ENCODE data around the gene DTNBP1. TPM values are rescaled to one million over a fixed set of nuclear protein-coding genes. Genes with fewer than 3 reads are reported as not detected.

The DTNBP1 gene
- total RNA-seq, 1 experiment from 2014 or later, result 20.7 TPM

DNA sequence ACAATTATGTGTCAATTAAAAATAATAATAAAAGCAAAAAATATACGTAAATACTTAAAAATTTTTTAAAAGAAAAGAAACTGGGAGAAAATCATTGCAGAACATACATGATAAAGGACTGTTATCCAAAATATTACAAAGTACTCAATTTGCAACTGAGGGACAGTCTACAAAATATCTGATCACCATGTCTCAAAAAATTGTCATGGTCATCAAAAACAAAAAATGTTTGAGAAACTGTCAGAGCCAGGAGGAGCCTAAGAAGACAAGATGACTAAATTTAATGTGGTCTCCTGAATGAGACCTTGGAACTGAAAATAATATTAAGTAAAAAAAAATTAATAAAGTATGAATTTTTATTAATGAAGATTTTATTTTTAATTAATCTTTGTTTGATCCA lies 43.5 kb downstream of the DTNBP1 start:
- Mint-ChIP-seq H3K9me3 (ENCODE audit: unreplicated experiment) (no peaks in the 10 kb centered on the region), H3K4me3 (ENCODE audit: unreplicated experiment) (no peak overlapping the region), H3K36me3 (ENCODE audit: insufficient read depth, unreplicated experiment) (peaks cover 7% of the 10 kb centered on the region), H3K27me3 (ENCODE audit: insufficient read depth, unreplicated experiment) (no peaks in the 10 kb centered on the region), H3K27ac (ENCODE audit: unreplicated experiment) (no peak overlapping the region), H3K4me1 (ENCODE audit: low read depth, unreplicated experiment) (peaks cover 15% of the 10 kb centered on the region)
- DNase-seq, result no peak
- Histone ChIP-seq H3K9me3 (no peaks in the 10 kb centered on the region), H3K27me3 (replicated peaks; ENCODE audit: control insufficient read depth, insufficient read depth, low read length) (no peaks in the 10 kb centered on the region), H3K4me3 (ENCODE audit: low read depth, low read length) (no peak overlapping the region), H3K36me3 (ENCODE audit: control insufficient read depth, insufficient read depth, low read length) (no peaks in the 10 kb centered on the region; the same call in 1 of the 2 replicates), H3K4me1 (peaks cover 5% of the 10 kb centered on the region)
- BruUV-seq (replicated peaks), result no TSS peak
- intact Hi-C loops (cut with micrococcal nuclease; ENCODE audit: unreplicated experiment), result no loop called here
- CTCF ChIA-PET, result no interaction called here
- TF ChIP-seq, protein P1, sequence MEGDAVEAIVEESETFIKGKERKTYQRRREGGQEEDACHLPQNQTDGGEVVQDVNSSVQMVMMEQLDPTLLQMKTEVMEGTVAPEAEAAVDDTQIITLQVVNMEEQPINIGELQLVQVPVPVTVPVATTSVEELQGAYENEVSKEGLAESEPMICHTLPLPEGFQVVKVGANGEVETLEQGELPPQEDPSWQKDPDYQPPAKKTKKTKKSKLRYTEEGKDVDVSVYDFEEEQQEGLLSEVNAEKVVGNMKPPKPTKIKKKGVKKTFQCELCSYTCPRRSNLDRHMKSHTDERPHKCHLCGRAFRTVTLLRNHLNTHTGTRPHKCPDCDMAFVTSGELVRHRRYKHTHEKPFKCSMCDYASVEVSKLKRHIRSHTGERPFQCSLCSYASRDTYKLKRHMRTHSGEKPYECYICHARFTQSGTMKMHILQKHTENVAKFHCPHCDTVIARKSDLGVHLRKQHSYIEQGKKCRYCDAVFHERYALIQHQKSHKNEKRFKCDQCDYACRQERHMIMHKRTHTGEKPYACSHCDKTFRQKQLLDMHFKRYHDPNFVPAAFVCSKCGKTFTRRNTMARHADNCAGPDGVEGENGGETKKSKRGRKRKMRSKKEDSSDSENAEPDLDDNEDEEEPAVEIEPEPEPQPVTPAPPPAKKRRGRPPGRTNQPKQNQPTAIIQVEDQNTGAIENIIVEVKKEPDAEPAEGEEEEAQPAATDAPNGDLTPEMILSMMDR (IDR thresholded peaks at IDR 0.05; ENCODE audit: insufficient read depth in 1 of 2, low read depth in 1 of 2, low read length in 1 of 2, severe bottlenecking in 1 of 2, unreplicated experiment in 1 of 2), result no peak
- POLR2A ChIA-PET, result no interaction called here

DNA sequence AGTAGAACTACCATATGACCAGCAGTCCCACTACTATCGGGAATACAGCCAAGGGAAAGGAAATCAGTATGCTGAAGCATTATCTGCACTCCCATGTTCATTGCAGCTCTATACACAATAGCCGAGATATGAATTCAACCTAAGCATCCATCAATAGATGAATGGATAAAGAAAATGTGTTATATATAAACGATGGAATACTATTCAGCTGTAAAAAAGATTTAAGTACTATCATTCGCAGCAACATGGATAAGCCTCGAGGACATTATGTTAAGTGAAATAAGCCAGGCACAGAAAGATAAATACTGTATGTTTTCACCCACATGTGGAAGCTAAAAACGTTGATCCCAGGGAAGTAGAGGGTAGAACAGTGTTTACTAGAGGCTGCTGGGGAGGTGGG lies 44.1 kb downstream of the DTNBP1 start:
- intact Hi-C loops (cut with micrococcal nuclease; ENCODE audit: unreplicated experiment), result no loop called here
- BruUV-seq (replicated peaks), result no TSS peak
- peaks cover 5% of the 10 kb centered on the region for H3K4me1 ChIP-seq
- ChIA-PET CTCF (no interaction called here), POLR2A (no interaction called here)
- H3K4me3 Mint-ChIP-seq (ENCODE audit: unreplicated experiment), result no peak overlapping the region
- H3K9me3 ChIP-seq, result no peaks in the 10 kb centered on the region
- H3K4me3 ChIP-seq (ENCODE audit: low read depth, low read length), result no peak overlapping the region
- DNase-seq, result no peak
- peaks cover 13% of the 10 kb centered on the region for H3K36me3 Mint-ChIP-seq (ENCODE audit: insufficient read depth, unreplicated experiment)
- no peaks in the 10 kb centered on the region for H3K27me3 Mint-ChIP-seq (ENCODE audit: insufficient read depth, unreplicated experiment)
- H3K4me1 Mint-ChIP-seq (ENCODE audit: low read depth, unreplicated experiment), result peaks cover 15% of the 10 kb centered on the region
- TF ChIP-seq, protein P1 (IDR thresholded peaks at IDR 0.05; ENCODE audit: insufficient read depth in 1 of 2, low read depth in 1 of 2, low read length in 1 of 2, severe bottlenecking in 1 of 2, unreplicated experiment in 1 of 2), result no peak
- H3K27ac Mint-ChIP-seq (ENCODE audit: unreplicated experiment), result no peak overlapping the region
- H3K36me3 ChIP-seq (ENCODE audit: control insufficient read depth, insufficient read depth, low read length), result no peaks in the 10 kb centered on the region; the same call in 1 of the 2 replicates
- no peaks in the 10 kb centered on the region for H3K27me3 ChIP-seq (replicated peaks; ENCODE audit: control insufficient read depth, insufficient read depth, low read length)
- no peaks in the 10 kb centered on the region for H3K9me3 Mint-ChIP-seq (ENCODE audit: unreplicated experiment)

DNA sequence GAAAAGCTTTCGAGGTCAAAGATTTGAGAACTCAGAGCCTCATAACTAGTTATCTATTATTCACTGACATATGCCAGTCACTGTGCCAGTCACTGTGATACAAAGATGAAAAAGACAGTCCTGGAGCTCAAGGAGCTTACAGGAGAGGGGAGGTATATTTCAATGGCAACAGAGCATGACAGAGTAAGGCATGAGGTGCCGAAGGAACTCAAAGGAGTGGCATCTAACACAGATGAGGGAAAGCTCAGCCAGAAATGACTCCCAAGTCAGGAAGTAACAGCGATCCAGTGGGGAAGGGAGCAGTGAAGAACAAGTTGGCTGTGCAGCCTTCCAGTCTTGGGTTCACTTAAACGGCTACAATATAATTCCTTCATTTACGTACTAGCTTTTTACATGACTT lies 46.6 kb downstream of the DTNBP1 start:
- no peaks in the 10 kb centered on the region for H3K27me3 Mint-ChIP-seq (ENCODE audit: insufficient read depth, unreplicated experiment)
- no peak overlapping the region for H3K27ac Mint-ChIP-seq (ENCODE audit: unreplicated experiment)
- BruUV-seq (replicated peaks), result no TSS peak
- Histone ChIP-seq H3K4me3 (ENCODE audit: low read depth, low read length) (no peak overlapping the region), H3K4me1 (peaks cover 5% of the 10 kb centered on the region), H3K36me3 (ENCODE audit: control insufficient read depth, insufficient read depth, low read length) (no peaks in the 10 kb centered on the region; the same call in 1 of the 2 replicates), H3K27me3 (replicated peaks; ENCODE audit: control insufficient read depth, insufficient read depth, low read length) (no peaks in the 10 kb centered on the region), H3K9me3 (0 out of 2 replicates have a peak, but pooled peaks cover 3% of the 10 kb centered on the region)
- ChIA-PET POLR2A (no interaction called here), CTCF (no interaction called here)
- peaks cover 7% of the 10 kb centered on the region for H3K4me1 Mint-ChIP-seq (ENCODE audit: low read depth, unreplicated experiment)
- no peak for DNase-seq
- intact Hi-C loops (cut with micrococcal nuclease; ENCODE audit: unreplicated experiment), result no loop called here
- TF ChIP-seq, protein P1 (IDR thresholded peaks at IDR 0.05; ENCODE audit: insufficient read depth in 1 of 2, low read depth in 1 of 2, low read length in 1 of 2, severe bottlenecking in 1 of 2, unreplicated experiment in 1 of 2), result no peak
- H3K4me3 Mint-ChIP-seq (ENCODE audit: unreplicated experiment), result no peak overlapping the region
- H3K36me3 Mint-ChIP-seq (ENCODE audit: insufficient read depth, unreplicated experiment), result peaks cover 13% of the 10 kb centered on the region
- H3K9me3 Mint-ChIP-seq (ENCODE audit: unreplicated experiment), result no peaks in the 10 kb centered on the region

Measured in Caco-2 (cell line).